K562 (cell line): ENCODE data around the gene PIK3C2B. TPM values are rescaled to one million over a fixed set of nuclear protein-coding genes. Genes with fewer than 3 reads are reported as not detected.

Experiments
- ATF6 ChIP-seq: sonication (generic); formaldehyde crosslinking; IDR thresholded peaks from 2 replicates; pipeline ENCODE4 v1.4.0; 2020; ENCODE audit warnings: mild to moderate bottlenecking, missing genetic modification reagents
- BRCA1 ChIP-seq, 2 experiments: fragments of 450-650 bp in 1 of 2; sonication (generic) in 1 of 2; formaldehyde crosslinking in 1 of 2; IDR thresholded peaks; 2 replicates each; pipeline versions ENCODE4 v1.5.0 to v1.6.1; 2017 to 2020; ENCODE audit warnings: mild to moderate bottlenecking in 1 of 2, missing genetic modification reagents in 1 of 2
- CEBPB ChIP-seq: fragments of 450-650 bp; IDR thresholded peaks from 2 replicates; pipeline ENCODE4 v1.6.1; 2016; ENCODE audit warnings: missing genetic modification characterization, missing compliant biosample characterization
- EP300 ChIP-seq: IDR thresholded peaks from 2 replicates; pipeline ENCODE4 v1.6.1; 2012; ENCODE audit warnings: low read length, improper control_type of control experiment
- HINFP ChIP-seq: fragments of 450-650 bp; conservative IDR thresholded peaks from 2 replicates; pipeline ENCODE4 v1.6.1; 2016; ENCODE audit warnings: missing genetic modification characterization, low read depth, mild to moderate bottlenecking, control low read depth, missing compliant biosample characterization
- JUN ChIP-seq, 2 experiments: sonication (generic) in 1 of 2; formaldehyde crosslinking in 1 of 2; IDR thresholded peaks; 2 replicates each; pipeline versions ENCODE4 v1.6.1 to v1.8.0; 2012 to 2022; ENCODE audit warnings: borderline replicate concordance in 2 of 2, mild to moderate bottlenecking in 2 of 2, improper control_type of control experiment in 1 of 2, low read depth in 1 of 2, low read length in 1 of 2, missing genetic modification reagents in 1 of 2
- PATZ1 ChIP-seq: fragments of 250-450 bp; sonication (Bioruptor Pico); IDR thresholded peaks from 2 replicates; pipeline ENCODE4 v1.5.0; 2020; ENCODE audit warnings: mild to moderate bottlenecking, borderline replicate concordance
- PML ChIP-seq: IDR thresholded peaks from 2 replicates; pipeline ENCODE4 v1.6.1; 2012; ENCODE audit warnings: low read length, inconsistent platforms
- SMARCB1 ChIP-seq: IDR thresholded peaks from 2 replicates; pipeline ENCODE4 v1.6.1; 2011; ENCODE audit warnings: improper control_type of control experiment, low read depth; ENCODE audit not compliant: insufficient read length
- SREBF2 ChIP-seq: sonication (generic); formaldehyde crosslinking; IDR thresholded peaks from 2 replicates; pipeline ENCODE4 v1.4.0; 2020; ENCODE audit warnings: mild to moderate bottlenecking, missing genetic modification reagents
- ZBTB33 ChIP-seq: sonication (generic); formaldehyde crosslinking; IDR thresholded peaks from 2 replicates; pipeline ENCODE4 v1.8.1; 2023; ENCODE audit warnings: mild to moderate bottlenecking, missing genetic modification reagents
- ZNF134 ChIP-seq: fragments of 250-450 bp; sonication (Bioruptor Pico); conservative IDR thresholded peaks from 2 replicates; pipeline ENCODE4 v1.4.0; 2020
- ZNF23 ChIP-seq: fragments of 250-450 bp; sonication (Bioruptor Pico); IDR thresholded peaks from 2 replicates; pipeline ENCODE4 v1.4.0; 2020; ENCODE audit warnings: mild to moderate bottlenecking
- ZNF280A ChIP-seq: fragments of 450-650 bp; IDR thresholded peaks from 2 replicates; pipeline ENCODE4 v1.6.1; 2018; ENCODE audit warnings: mild to moderate bottlenecking, low read depth; ENCODE audit not compliant: partially characterized antibody
- polyA plus RNA-seq, 8 experiments: library from polyadenylated mRNA; depleted of rRNA in 4 of 8; stranded (reverse) in 5 of 8; unstranded in 3 of 8; fragments of >200 nt; fragmentation: Nextera tagmentation in 2 of 8; fragmentation: Illumina TruSeq in 1 of 8; extraction: Ambion mirVana in 2 of 8; extraction: Trizol in 1 of 8; gene quantifications; 2 replicates each; pipeline versions ENCODE4 v1.2.1 to v1.2.3, GENCODE V29; 2011 to 2014; ENCODE audit warnings: inconsistent platforms in 1 of 8, missing spikeins in 1 of 8
- total RNA-seq, 7 experiments: library from RNA; depleted of rRNA in 6 of 7; stranded (reverse); fragments of >200 nt in 6 of 7; fragmentation: Illumina TruSeq in 2 of 7; extraction: Trizol in 2 of 7; gene quantifications; 2 replicates each; pipeline versions ENCODE4 v1.2.1 to v1.2.3, GENCODE V29; 2011 to 2021; ENCODE audit warnings: low replicate concordance in 1 of 7

Gene PIK3C2B
- total and polyA plus RNA-seq, 9 of the 15 experiments (the other 6 are each of a cell fraction or from before 2014, with no cell fraction given) = 0.10 to 2.9 (median 0.72) TPM

- TF ChIP-seq JUN (IDR thresholded peaks at IDR 0.05; ENCODE audit: borderline replicate concordance, low read depth, low read length) = no peak
- TF ChIP-seq JUN (CRISPR knock-in tag; IDR thresholded peaks at IDR 0.05; ENCODE audit: borderline replicate concordance) = no peak
- no peak for TF ChIP-seq ZNF134 (CRISPR knock-in tag)
- TF ChIP-seq ATF6 (CRISPR knock-in tag) = no peak; the same call in 1 of the 2 replicates
- no peak for TF ChIP-seq BRCA1 (IDR thresholded peaks at IDR 0.05)
- no peak for TF ChIP-seq BRCA1 (CRISPR knock-in tag; IDR thresholded peaks at IDR 0.05)
- TF ChIP-seq PML = 0 out of 2 replicates have a peak, but pooled peaks have one; percentile 8
- no peak for TF ChIP-seq SREBF2 (CRISPR knock-in tag)
- TF ChIP-seq PATZ1 = no peak
- no peak for TF ChIP-seq CEBPB (tag)
- no peak for TF ChIP-seq ZNF280A
- TF ChIP-seq ZBTB33 (CRISPR knock-in tag) = no peak
- no peak for TF ChIP-seq SMARCB1
- no peak for TF ChIP-seq EP300
- TF ChIP-seq HINFP (tag) = no peak
- TF ChIP-seq ZNF23 (CRISPR knock-in tag) = no peak
Measured at GRCh38 chr1:204507317-204508105, 12.9 kb upstream of the PIK3C2B start (continued).
